ENCODE results near the gene CTF1. TPM values are rescaled to one million over a fixed set of nuclear protein-coding genes. Genes with fewer than 3 reads are reported as not detected.

Gene CTF1
- total and polyA plus RNA-seq, 3 experiments from 2014 or later, result 0.33 TPM; not detected in 2

GRCh38 chr16:30903002-30903401 lies 6.6 kb downstream of the CTF1 start:
- POLR2A ChIA-PET, result interaction anchor here (0.5 to 3.2 kb wide), 7 partner anchors 10 to 110 kb away, joined by 3 to 42 read pairs (median 6); partner anchors contain the start of gene BCL7C
- peaks cover 36 to 48% (median 36%) of the 10 kb centered on the region in 3 donors for H3K4me1 Mint-ChIP-seq
- Histone ChIP-seq H3K4me3 (ENCODE audit: low read length) (peak overlapping the region; percentile 62), H3K27me3 (ENCODE audit: insufficient read depth, low read length, poor library complexity, severe bottlenecking) (no peaks in the 10 kb centered on the region), H3K36me3 (ENCODE audit: insufficient read depth, low read length) (no peaks in the 10 kb centered on the region), H3K9me3 (ENCODE audit: low read length) (no peaks in the 10 kb centered on the region), H3K4me1 (ENCODE audit: insufficient read depth, low read length) (peaks cover 44% of the 10 kb centered on the region), H3K27ac (ENCODE audit: low read depth, low read length) (peak overlapping the region; percentile 54)
- peaks cover 0 to 3% (median 0%) of the 10 kb centered on the region in 5 donors for H3K9me3 Mint-ChIP-seq
- CTCF ChIA-PET, result interaction anchor here (0.8 to 5.9 kb wide), 15 partner anchors 12 to 155 kb away, joined by 3 to 88 read pairs (median 8); partner anchors contain the start of genes BCL7C and PHKG2
- peaks cover 0 to 4% (median 4%) of the 10 kb centered on the region in 3 donors for H3K36me3 Mint-ChIP-seq
- peak overlapping the region; percentile 96 to 100 (median 98) for H3K27ac Mint-ChIP-seq
- H3K4me3 Mint-ChIP-seq, result peak overlapping the region; percentile 90 to 98 (median 97)
- H3K27me3 Mint-ChIP-seq, result no peaks in the 10 kb centered on the region
- DNase-seq, result no peak

- Histone ChIP-seq H3K4me1 (ENCODE audit: insufficient read depth, low read length) (peaks cover 45% of the 10 kb centered on the region), H3K9me3 (ENCODE audit: low read length) (no peaks in the 10 kb centered on the region), H3K36me3 (ENCODE audit: insufficient read depth, low read length) (no peaks in the 10 kb centered on the region), H3K27ac (ENCODE audit: low read depth, low read length) (no peak overlapping the region), H3K4me3 (ENCODE audit: low read length) (no peak overlapping the region), H3K27me3 (ENCODE audit: insufficient read depth, low read length, poor library complexity, severe bottlenecking) (no peaks in the 10 kb centered on the region)
- Mint-ChIP-seq H3K27me3 (no peaks in the 10 kb centered on the region), H3K9me3 (peaks cover 0 to 3% (median 0%) of the 10 kb centered on the region in 5 donors), H3K4me1 (peaks cover 37 to 48% (median 37%) of the 10 kb centered on the region in 3 donors), H3K36me3 (peaks cover 0 to 4% (median 4%) of the 10 kb centered on the region in 3 donors), H3K27ac (peak overlapping the region; percentile 34 to 99 (median 75)), H3K4me3 (peak overlapping the region in 5 of 7 donors; percentile 1 to 98 (median 38))
- DNase-seq, result no peak
- POLR2A ChIA-PET, result interaction anchor here (0.5 kb wide), 1 partner anchor 22 kb away, joined by 3 read pairs; no protein-coding TSS in a partner anchor
- CTCF ChIA-PET, result interaction anchor here (3.7 to 5.9 kb wide), 2 partner anchors 12 to 59 kb away, joined by 33 to 88 read pairs; partner anchors contain the start of gene BCL7C
Measured at GRCh38 chr16:30903596-30903995, 7.2 kb downstream of the CTF1 start.

- ChIA-PET POLR2A (interaction anchor here (0.6 kb wide), 1 partner anchor 767 kb away, joined by 3 read pairs; no protein-coding TSS in a partner anchor), CTCF (interaction anchor here (5.9 kb wide), 1 partner anchor 59 kb away, joined by 88 read pairs; no protein-coding TSS in a partner anchor)
- H3K4me3 ChIP-seq (ENCODE audit: low read length), result no peak overlapping the region
- Mint-ChIP-seq H3K36me3 (peaks cover 0 to 4% (median 4%) of the 10 kb centered on the region in 3 donors), H3K4me3 (peak overlapping the region in 3 of 7 donors; percentile 15 to 50 (median 44)), H3K27me3 (no peaks in the 10 kb centered on the region), H3K27ac (peak overlapping the region in 2 of 8 donors; percentile 34 to 98), H3K4me1 (peaks cover 37 to 48% (median 37%) of the 10 kb centered on the region in 3 donors), H3K9me3 (peaks cover 0 to 3% (median 0%) of the 10 kb centered on the region in 5 donors)
- no peaks in the 10 kb centered on the region for H3K27me3 ChIP-seq (ENCODE audit: insufficient read depth, low read length, poor library complexity, severe bottlenecking)
- H3K9me3 ChIP-seq (ENCODE audit: low read length), result no peaks in the 10 kb centered on the region
- no peak overlapping the region for H3K27ac ChIP-seq (ENCODE audit: low read depth, low read length)
- H3K4me1 ChIP-seq (ENCODE audit: insufficient read depth, low read length), result peaks cover 45% of the 10 kb centered on the region
- no peak for DNase-seq
- H3K36me3 ChIP-seq (ENCODE audit: insufficient read depth, low read length), result no peaks in the 10 kb centered on the region
Measured at GRCh38 chr16:30904114-30904780, 7.8 kb downstream of the CTF1 start.

GRCh38 chr16:30907064-30907463 lies 10.7 kb downstream of the CTF1 start:
- H3K27me3 ChIP-seq (ENCODE audit: insufficient read depth, low read length, poor library complexity, severe bottlenecking), result no peaks in the 10 kb centered on the region
- peaks cover 34% of the 10 kb centered on the region for H3K4me1 ChIP-seq (ENCODE audit: insufficient read depth, low read length)
- H3K9me3 Mint-ChIP-seq, result peaks cover 0 to 3% (median 0%) of the 10 kb centered on the region in 5 donors
- no peaks in the 10 kb centered on the region for H3K36me3 ChIP-seq (ENCODE audit: insufficient read depth, low read length)
- ChIA-PET POLR2A (no interaction called here), CTCF (interaction anchor here (1.0 kb wide), 1 partner anchor 32 kb away, joined by 3 read pairs; no protein-coding TSS in a partner anchor)
- H3K4me3 Mint-ChIP-seq, result no peak overlapping the region
- no peaks in the 10 kb centered on the region for H3K9me3 ChIP-seq (ENCODE audit: low read length)
- H3K27ac ChIP-seq (ENCODE audit: low read depth, low read length), result no peak overlapping the region
- no peaks in the 10 kb centered on the region for H3K27me3 Mint-ChIP-seq
- no peak for DNase-seq
- peak overlapping the region in 1 of 8 donors; percentile 57 for H3K27ac Mint-ChIP-seq
- peaks cover 0 to 4% (median 4%) of the 10 kb centered on the region in 3 donors for H3K36me3 Mint-ChIP-seq
- H3K4me3 ChIP-seq (ENCODE audit: low read length), result no peak overlapping the region
- H3K4me1 Mint-ChIP-seq, result peaks cover 27 to 39% (median 28%) of the 10 kb centered on the region in 3 donors

GRCh38 chr16:30910427-30911029 lies 14.1 kb downstream of the CTF1 start:
- peaks cover 11% of the 10 kb centered on the region for H3K4me1 ChIP-seq (ENCODE audit: insufficient read depth, low read length)
- no peak overlapping the region for H3K4me3 ChIP-seq (ENCODE audit: low read length)
- DNase-seq, result no peak
- H3K27ac ChIP-seq (ENCODE audit: low read depth, low read length), result no peak overlapping the region
- H3K27me3 ChIP-seq (ENCODE audit: insufficient read depth, low read length, poor library complexity, severe bottlenecking), result no peaks in the 10 kb centered on the region
- no peaks in the 10 kb centered on the region for H3K36me3 ChIP-seq (ENCODE audit: insufficient read depth, low read length)
- no peak overlapping the region for H3K4me3 Mint-ChIP-seq
- ChIA-PET CTCF (no interaction called here), POLR2A (no interaction called here)
- no peak overlapping the region for H3K27ac Mint-ChIP-seq
- no peaks in the 10 kb centered on the region for H3K36me3 Mint-ChIP-seq
- H3K27me3 Mint-ChIP-seq, result no peaks in the 10 kb centered on the region
- H3K9me3 Mint-ChIP-seq, result no peaks in the 10 kb centered on the region
- peaks cover 9 to 17% (median 10%) of the 10 kb centered on the region in 3 donors for H3K4me1 Mint-ChIP-seq
- H3K9me3 ChIP-seq (ENCODE audit: low read length), result no peaks in the 10 kb centered on the region

- no peaks in the 10 kb centered on the region for H3K27me3 Mint-ChIP-seq
- peaks cover 3% of the 10 kb centered on the region for H3K4me1 ChIP-seq (ENCODE audit: insufficient read depth, low read length)
- H3K4me3 Mint-ChIP-seq, result no peak overlapping the region
- H3K27ac ChIP-seq (ENCODE audit: low read depth, low read length), result no peak overlapping the region
- H3K4me1 Mint-ChIP-seq, result peaks cover 1 to 2% (median 1%) of the 10 kb centered on the region in 3 donors
- no peaks in the 10 kb centered on the region for H3K9me3 Mint-ChIP-seq
- H3K9me3 ChIP-seq (ENCODE audit: low read length), result no peaks in the 10 kb centered on the region
- H3K4me3 ChIP-seq (ENCODE audit: low read length), result no peak overlapping the region
- no peaks in the 10 kb centered on the region for H3K36me3 Mint-ChIP-seq
- H3K27ac Mint-ChIP-seq, result no peak overlapping the region
- H3K27me3 ChIP-seq (ENCODE audit: insufficient read depth, low read length, poor library complexity, severe bottlenecking), result no peaks in the 10 kb centered on the region
- no peaks in the 10 kb centered on the region for H3K36me3 ChIP-seq (ENCODE audit: insufficient read depth, low read length)
- DNase-seq, result no peak
- CTCF ChIA-PET, result interaction anchor here (1.3 to 1.6 kb wide), 2 partner anchors 12 to 68 kb away, joined by 6 to 8 read pairs; no protein-coding TSS in a partner anchor
- POLR2A ChIA-PET, result no interaction called here
Measured at GRCh38 chr16:30912794-30913412, 16.5 kb downstream of the CTF1 start.

- no peaks in the 10 kb centered on the region for H3K4me1 Mint-ChIP-seq
- Histone ChIP-seq H3K27ac (ENCODE audit: low read depth, low read length) (no peak overlapping the region), H3K27me3 (ENCODE audit: insufficient read depth, low read length, poor library complexity, severe bottlenecking) (no peaks in the 10 kb centered on the region), H3K36me3 (ENCODE audit: insufficient read depth, low read length) (no peaks in the 10 kb centered on the region), H3K4me1 (ENCODE audit: insufficient read depth, low read length) (no peaks in the 10 kb centered on the region), H3K9me3 (ENCODE audit: low read length) (no peaks in the 10 kb centered on the region), H3K4me3 (ENCODE audit: low read length) (no peak overlapping the region)
- ChIA-PET CTCF (interaction anchor here (1.0 to 1.4 kb wide), 2 partner anchors 40 to 70 kb away, joined by 3 to 4 read pairs; no protein-coding TSS in a partner anchor), POLR2A (no interaction called here)
- no peaks in the 10 kb centered on the region for H3K27me3 Mint-ChIP-seq
- H3K9me3 Mint-ChIP-seq, result no peaks in the 10 kb centered on the region
- H3K36me3 Mint-ChIP-seq, result no peaks in the 10 kb centered on the region
- no peak for DNase-seq
- H3K27ac Mint-ChIP-seq, result no peak overlapping the region
- H3K4me3 Mint-ChIP-seq, result no peak overlapping the region
Measured at GRCh38 chr16:30914830-30915229, 18.4 kb downstream of the CTF1 start.
